LNCaP clone FGC (cell line): ENCODE results near the gene MATN4.
A peak's percentile ranks its signal among the peaks of the same experiment; 100 is the strongest.

ENCODE experiments used
- DNase-seq: peaks from one replicate; pipeline ENCODE4 v3.0.0-alpha.2; 2011; ENCODE audit warnings: low read depth
- H3K4me3 ChIP-seq: 2 replicates; pipeline ENCODE4 v1.5.1; 2011; ENCODE audit warnings: mild to moderate bottlenecking, low read depth, low read length, control low read depth
- TF ChIP-seq, protein P1 (sequence below): IDR thresholded peaks from 2 replicates; pipeline ENCODE4 v1.5.1; 2012; ENCODE audit warnings: mild to moderate bottlenecking; ENCODE audit not compliant: control insufficient read depth, insufficient read depth; ENCODE audit errors: extremely low read depth

MATN4 gene

DNA sequence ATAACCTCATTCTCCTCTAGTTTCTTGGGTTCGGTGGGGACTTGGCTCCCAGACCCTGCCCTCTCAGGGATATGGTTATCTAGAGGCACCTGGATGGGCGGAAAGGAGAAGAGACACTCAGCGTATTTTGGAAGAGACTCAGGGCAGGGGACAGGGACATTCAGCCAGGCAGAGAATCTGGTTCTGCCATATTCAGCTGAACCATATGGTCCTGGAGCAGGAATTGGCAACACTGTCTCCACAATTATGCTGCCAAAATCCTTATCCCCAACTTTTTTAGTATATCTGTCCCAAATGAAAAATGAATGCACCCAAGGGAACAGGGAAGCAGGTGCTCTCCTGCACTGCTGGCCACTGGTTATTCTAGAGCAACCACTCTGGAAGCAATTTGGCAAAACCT lies 22.4 kb upstream of the MATN4 start:
- TF ChIP-seq, protein P1, sequence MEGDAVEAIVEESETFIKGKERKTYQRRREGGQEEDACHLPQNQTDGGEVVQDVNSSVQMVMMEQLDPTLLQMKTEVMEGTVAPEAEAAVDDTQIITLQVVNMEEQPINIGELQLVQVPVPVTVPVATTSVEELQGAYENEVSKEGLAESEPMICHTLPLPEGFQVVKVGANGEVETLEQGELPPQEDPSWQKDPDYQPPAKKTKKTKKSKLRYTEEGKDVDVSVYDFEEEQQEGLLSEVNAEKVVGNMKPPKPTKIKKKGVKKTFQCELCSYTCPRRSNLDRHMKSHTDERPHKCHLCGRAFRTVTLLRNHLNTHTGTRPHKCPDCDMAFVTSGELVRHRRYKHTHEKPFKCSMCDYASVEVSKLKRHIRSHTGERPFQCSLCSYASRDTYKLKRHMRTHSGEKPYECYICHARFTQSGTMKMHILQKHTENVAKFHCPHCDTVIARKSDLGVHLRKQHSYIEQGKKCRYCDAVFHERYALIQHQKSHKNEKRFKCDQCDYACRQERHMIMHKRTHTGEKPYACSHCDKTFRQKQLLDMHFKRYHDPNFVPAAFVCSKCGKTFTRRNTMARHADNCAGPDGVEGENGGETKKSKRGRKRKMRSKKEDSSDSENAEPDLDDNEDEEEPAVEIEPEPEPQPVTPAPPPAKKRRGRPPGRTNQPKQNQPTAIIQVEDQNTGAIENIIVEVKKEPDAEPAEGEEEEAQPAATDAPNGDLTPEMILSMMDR, result no peak
- H3K4me3 ChIP-seq, result no peak overlapping the region
- no peak for DNase-seq

DNA sequence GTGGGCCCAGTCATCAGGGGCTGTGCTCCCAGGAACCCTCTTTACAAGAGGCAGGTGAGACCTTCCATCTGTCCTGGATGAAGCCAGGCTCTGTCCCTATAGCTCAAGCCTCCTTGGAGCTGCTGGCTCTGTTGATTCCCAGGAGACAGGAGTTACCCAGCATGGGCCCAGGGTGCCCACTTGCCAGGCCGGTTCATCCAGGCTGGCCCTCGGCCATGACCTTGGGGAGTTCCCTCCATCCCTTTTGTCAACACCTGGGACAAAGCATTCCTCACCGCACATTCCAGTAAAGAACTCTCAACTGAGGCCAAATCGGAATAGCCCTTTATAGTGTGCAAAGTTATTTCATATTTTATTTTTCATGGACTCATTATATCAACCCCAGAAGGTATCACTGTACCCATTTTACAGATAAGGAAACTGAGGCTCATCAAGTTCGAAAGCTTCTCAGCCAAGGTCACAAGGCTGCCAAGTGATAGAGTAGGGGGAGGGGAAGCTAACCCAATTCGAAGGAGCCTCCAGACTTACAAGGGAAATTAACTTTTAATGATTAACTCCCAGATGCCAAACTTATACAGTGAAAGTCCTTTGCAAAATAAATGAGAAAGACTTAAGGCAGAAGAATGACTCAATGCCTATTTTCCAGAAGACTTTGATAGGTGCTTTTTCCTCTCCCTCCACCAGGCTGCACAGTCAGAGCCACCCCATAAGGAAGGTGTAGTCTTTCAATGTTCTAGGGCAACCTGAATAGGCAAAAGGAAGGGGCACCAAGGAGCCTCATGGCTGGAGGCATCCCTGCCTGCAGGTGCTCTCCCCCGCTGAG lies 21.6 kb upstream of the MATN4 start:
- DNase-seq, result peak; percentile 62
- TF ChIP-seq, protein P1, result no peak
- H3K4me3 ChIP-seq, result no peak overlapping the region

DNA sequence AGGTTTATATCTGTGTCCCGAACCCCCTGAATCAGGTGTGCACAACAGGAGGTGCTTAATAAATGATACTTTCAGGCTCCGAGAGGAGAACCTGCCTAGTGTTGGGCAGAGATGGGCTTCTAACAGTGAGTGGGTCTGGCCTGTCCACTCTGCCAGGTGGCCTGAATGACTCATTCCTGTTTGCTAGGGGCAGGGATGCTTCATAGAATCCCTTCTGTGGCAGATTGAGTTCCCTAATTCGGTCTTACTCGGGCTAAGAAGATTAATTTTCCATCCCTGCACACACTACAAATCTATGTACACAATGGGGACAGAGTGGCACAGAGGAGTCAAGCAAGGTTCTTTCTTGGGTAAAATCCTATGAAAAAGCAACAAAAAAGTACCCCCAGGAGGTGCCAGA lies 20.4 kb upstream of the MATN4 start:
- TF ChIP-seq, protein P1, result no peak
- no peak for DNase-seq

DNA sequence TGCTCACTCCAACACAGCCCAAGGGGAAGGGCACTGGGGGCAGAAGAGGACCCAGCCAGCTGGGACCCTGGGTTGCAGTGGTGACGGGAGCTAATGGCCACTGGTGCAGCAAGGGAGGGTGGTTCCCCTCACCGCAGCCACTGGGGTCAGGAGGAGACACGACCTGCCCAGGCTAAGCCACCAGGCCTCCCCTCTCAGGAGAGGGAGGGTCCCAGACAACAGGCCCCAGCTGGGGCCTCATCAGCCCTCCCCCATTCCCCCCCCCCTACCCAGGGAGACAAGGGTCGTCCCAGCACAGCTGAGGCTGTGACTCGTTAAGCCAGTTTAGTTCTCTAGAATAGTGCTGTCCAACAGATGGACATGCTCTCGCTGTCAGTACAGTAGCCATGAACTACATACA lies 17.3 kb upstream of the MATN4 start:
- TF ChIP-seq, protein P1, result no peak
- no peak overlapping the region for H3K4me3 ChIP-seq
- DNase-seq, result no peak

More for the DNA sequence above, 20.4 kb upstream of the MATN4 start:
- H3K4me3 ChIP-seq, result no peak overlapping the region

DNA sequence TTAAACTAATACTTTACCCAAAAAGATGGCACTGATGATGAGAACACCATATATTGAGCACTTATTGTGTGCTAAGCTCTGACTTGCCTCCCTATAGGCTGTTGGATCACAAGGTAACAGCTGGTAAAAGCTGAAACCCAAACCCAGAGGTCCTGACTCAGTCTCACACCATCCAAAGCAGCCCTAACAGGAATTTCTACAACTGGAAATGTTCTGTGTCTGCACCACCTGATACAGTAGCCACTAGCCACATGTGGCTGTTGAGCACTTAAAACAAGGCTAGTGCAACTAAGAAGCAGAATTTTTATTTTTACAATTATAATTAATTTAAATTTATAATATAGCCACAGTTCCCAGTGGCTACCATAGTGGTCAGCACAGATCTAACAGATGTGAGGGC lies 15.6 kb upstream of the MATN4 start:
- H3K4me3 ChIP-seq, result no peak overlapping the region
- TF ChIP-seq, protein P1, result no peak
- DNase-seq, result no peak

DNA sequence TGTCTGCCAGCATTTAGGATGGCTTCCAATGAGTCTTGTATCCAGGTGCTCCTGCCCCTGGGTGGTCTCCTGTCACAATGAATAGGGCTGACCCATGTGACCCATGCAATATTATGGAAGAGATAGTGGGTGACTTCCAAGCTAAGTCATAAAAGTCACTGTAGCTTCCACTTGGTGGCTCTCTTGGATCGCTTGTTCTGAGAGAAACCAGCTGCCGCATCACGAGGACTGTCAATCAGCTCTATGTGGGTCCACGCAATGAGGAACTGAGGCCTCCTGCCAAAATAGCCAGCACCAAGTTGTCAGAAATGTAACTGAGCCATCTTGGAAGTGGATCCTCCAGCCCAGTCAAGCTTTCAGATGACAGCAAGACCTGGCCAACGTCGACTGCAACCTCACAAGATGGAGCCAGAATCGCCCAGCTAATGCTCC lies 14.9 kb upstream of the MATN4 start:
- DNase-seq, result peak; percentile 68
- H3K4me3 ChIP-seq, result no peak overlapping the region
- TF ChIP-seq, protein P1, result peak; percentile 60
